Lower leg skin (tissue), 4 donors: ENCODE measurements around the gene CTSW. TPM values are rescaled to one million over a fixed set of nuclear protein-coding genes. Genes with fewer than 3 reads are reported as not detected.
A peak's percentile ranks its signal among the peaks of the same experiment; 100 is the strongest.

Experiments used
- DNase-seq, 2 donors: peaks; one replicate each; pipeline ENCODE4 v3.0.0-alpha.2; 2019; ENCODE audit warnings: low spot score in 2 of 2
- H3K4me3 ChIP-seq: fragments of 200-600 bp; sonication (generic); 2 replicates; pipeline ENCODE4 v1.5.1; 2017; ENCODE audit warnings: mild to moderate bottlenecking, low read depth; ENCODE audit not compliant: poor library complexity, severe bottlenecking
- POLR2A ChIP-seq, 2 donors: fragments of 450-650 bp; IDR thresholded peaks; one replicate each; pipeline ENCODE4 v1.6.1; 2016 to 2017; ENCODE audit warnings: antibody characterized with exemption in 2 of 2, mild to moderate bottlenecking in 1 of 2, moderate library complexity in 1 of 2
- WGBS, 2 donors: methylation state at CpG; one replicate each; pipeline ENCODE4 v1.1.5; 2018; 5-methylcytosine and 5-hydroxymethylcytosine counted together
- intact Hi-C: fragments of 100-400 bp; cut with DNase I; formaldehyde crosslinking; loops from one replicate; pipeline ENCODE4 v1.15.0; 2023; ENCODE audit warnings: low total_unique reads
- total RNA-seq, 4 donors: library from RNA; depleted of rRNA; stranded (reverse); fragments of >200 nt; gene quantifications; one replicate each; pipeline ENCODE4 v1.1.0, GENCODE V29; 2016
- TF ChIP-seq, protein P1 (sequence below), 3 donors: fragments of 450-650 bp; IDR thresholded peaks; one replicate each; pipeline ENCODE4 v1.5.1; 2016; ENCODE audit warnings: antibody characterized with exemption in 3 of 3, mild to moderate bottlenecking in 3 of 3, moderate library complexity in 2 of 3

CTSW gene
- total RNA-seq, 4 donors from 2014 or later, result 0.29 to 0.55 (median 0.29) TPM; not detected in 1

DNA sequence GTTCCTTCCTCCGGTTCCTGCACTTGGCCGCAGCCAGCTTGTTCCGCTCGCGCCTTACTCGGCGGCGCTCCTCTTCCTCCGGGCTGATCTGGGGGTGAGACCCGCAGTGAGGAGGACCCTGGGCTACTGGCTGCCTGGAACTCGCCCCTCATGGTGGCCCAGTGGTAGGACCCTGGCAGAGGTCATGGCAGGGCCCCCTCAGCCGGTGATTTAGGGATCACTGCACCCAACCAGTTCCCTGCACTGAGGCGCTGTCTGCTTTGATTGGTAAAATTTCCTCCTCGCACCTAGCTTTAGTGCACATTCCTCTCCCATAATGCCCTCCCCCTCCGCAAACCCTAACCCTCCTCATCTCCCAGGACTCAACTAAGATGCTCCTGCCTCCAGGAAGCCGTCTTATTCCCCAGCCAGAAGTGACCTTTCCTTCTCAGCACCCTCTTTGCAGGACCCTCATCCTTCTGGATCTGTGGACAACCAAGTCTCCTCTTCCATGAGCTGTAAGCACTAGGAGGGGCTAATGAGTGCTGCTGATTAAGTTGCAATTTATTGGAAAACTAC is 14.5 kb downstream of the CTSW start:
- 79 to 84% methylated on average over 14 to 16 of the region's 16 CpGs for WGBS, 2 donors
- H3K4me3 ChIP-seq, result no peak overlapping the region
- TF ChIP-seq, protein P1, sequence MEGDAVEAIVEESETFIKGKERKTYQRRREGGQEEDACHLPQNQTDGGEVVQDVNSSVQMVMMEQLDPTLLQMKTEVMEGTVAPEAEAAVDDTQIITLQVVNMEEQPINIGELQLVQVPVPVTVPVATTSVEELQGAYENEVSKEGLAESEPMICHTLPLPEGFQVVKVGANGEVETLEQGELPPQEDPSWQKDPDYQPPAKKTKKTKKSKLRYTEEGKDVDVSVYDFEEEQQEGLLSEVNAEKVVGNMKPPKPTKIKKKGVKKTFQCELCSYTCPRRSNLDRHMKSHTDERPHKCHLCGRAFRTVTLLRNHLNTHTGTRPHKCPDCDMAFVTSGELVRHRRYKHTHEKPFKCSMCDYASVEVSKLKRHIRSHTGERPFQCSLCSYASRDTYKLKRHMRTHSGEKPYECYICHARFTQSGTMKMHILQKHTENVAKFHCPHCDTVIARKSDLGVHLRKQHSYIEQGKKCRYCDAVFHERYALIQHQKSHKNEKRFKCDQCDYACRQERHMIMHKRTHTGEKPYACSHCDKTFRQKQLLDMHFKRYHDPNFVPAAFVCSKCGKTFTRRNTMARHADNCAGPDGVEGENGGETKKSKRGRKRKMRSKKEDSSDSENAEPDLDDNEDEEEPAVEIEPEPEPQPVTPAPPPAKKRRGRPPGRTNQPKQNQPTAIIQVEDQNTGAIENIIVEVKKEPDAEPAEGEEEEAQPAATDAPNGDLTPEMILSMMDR (IDR thresholded peaks at IDR 0.05), result no peak
- no peak for TF ChIP-seq POLR2A (IDR thresholded peaks at IDR 0.05)

DNA sequence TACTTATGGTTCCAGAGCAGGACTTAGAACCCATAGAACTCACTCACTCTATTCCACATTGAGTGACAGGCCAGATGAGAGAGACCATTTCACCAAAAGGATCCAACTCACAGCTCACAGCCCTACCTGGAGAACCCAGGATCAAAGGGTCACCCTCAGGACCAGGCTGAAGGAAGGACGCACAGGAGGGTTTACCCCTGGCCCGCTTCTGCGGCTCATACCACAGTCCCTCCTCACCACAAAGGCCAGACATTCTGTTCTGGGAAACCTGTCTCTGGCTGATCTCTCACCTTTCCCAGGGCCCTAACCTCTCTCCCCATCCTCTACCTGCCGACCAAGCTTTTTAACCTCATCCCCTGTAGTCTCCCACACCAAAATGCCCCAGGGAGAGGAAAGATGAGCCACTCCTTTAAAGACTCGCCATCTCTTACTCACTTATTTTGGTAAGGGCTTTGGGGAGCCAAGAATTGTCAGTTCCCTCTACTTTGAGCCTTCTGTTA is 15.9 kb downstream of the CTSW start:
- TF ChIP-seq, protein P1 (IDR thresholded peaks at IDR 0.05), result no peak
- TF ChIP-seq POLR2A (IDR thresholded peaks at IDR 0.05), result no peak
- no peak overlapping the region for H3K4me3 ChIP-seq
- intact Hi-C loops, result no loop called here
- WGBS, 2 donors, result 81 to 86% methylated on average over 5 of the region's 5 CpGs
- no peak for DNase-seq

More for the DNA sequence above, 14.5 kb downstream of the CTSW start:
- intact Hi-C loops, result no loop called here
- peak in 1 of 2 donors; percentile 87 for DNase-seq

DNA sequence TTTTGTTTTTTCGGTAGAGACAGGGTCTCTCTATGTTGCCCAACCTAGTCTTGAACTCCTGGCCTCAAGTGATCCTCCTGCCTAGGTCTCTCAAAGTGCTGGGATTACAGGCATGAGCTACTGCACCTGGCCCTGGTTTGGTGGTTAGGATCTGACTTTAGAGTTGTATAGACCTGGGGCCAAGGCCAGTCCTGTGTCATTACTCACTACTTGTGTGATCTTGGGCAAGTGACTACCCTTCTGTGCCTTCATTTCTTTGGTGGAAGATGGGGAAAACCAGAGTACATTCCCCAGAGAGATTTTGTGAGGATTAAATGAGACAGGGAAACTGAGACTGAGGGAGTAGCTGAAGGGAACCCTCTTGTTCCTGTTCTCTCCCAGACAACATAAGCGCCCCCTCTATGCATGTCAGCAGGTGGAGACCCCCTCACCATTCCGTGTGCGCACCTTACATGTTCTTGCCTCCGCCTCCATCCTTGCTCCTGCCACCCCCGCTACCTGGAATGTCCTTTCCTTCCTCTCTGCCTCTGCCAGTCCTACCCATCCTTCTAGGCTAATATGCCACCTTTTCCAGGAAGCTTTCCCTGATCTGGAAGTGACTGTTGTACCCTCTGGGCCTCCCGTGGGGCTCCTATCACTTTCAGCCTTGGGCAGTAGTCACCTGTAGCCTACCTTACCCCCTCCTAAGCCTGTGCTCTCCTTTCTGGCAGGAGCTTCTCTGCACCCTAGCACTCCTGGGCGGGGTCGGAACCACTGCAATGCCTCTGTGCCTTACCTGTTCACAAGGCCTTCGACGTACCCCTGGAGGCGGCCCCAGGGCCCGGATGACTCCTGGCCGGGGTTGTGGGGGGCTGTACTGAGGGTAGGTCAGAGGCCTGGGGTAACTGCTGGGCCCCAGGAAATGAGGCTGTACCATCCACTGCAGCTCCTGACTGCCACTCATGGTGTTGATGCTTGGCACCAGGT is 16.7 kb downstream of the CTSW start:
- WGBS, 2 donors, result 86 to 93% methylated on average over 14 of the region's 14 CpGs
- no peak overlapping the region for H3K4me3 ChIP-seq
- intact Hi-C loops, result no loop called here
- TF ChIP-seq, protein P1 (IDR thresholded peaks at IDR 0.05), result no peak
- DNase-seq, result no peak

DNA sequence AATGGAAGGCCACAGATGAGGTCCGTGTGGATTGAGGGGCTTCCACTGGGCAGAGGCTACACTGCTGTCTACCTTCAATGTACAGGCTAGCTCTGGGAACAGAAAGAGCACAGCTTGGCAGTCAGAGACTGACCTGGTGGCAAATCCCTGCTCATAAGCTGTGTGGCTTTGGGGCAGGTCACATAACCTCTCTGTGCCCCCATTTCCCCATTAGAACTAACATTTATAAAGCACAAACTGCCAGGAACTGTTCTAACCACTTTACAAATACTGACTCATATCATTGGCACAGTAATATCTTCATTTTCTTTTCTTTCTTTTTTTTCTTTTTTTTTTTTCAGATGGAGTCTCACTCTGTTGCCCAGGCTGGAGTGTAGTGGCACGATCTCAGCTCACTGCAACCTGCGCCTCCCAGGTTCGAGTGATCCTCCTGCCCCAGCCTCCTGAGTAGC is 17.4 kb downstream of the CTSW start:
- intact Hi-C loops, result no loop called here
- 78 to 81% methylated on average over 4 of the region's 4 CpGs for WGBS, 2 donors
- TF ChIP-seq POLR2A (IDR thresholded peaks at IDR 0.05), result no peak
- TF ChIP-seq, protein P1 (IDR thresholded peaks at IDR 0.05), result no peak
- H3K4me3 ChIP-seq, result no peak overlapping the region
- no peak for DNase-seq

DNA sequence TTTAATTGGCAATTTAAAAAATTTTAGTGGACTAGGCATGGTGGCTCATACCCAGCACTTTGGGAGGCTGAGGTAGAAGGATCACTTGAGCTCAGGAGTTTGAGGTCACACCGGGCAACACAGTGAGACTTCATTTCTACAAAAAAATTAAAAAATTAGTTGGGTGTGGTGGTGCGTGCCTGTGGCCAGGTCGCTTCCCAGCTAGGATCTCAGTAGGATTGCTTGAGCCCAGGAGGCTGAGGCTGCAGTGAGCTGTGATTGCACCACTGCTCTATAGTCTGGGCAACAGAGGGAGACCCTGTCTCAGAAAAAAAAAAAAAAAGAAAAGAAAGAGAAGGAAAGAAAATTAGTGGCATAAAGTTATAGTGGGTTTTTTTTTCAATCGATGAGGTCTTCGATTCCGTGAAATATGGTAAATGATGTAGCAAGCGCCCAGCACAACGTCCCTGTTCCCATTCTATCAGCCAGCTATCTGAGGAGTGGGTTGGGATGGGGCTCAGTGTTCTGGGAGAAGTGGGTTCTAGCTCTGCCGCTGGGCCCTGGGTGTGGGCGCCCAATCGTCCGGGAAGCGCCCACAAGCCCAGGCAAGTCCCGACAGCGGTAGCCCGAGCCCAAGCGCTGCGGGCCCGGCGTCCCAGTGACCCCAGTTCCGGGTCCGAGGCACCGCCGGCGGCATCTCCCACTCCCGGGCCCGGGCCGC is 19.2 kb downstream of the CTSW start:
- no peak for DNase-seq
- no peak overlapping the region for H3K4me3 ChIP-seq
- TF ChIP-seq, protein P1 (IDR thresholded peaks at IDR 0.05), result no peak
- no peak for TF ChIP-seq POLR2A (IDR thresholded peaks at IDR 0.05)
- intact Hi-C loops, result no loop called here
- 28 to 77% methylated on average over 8 to 23 of the region's 28 CpGs for WGBS, 2 donors
